Measurements from ENCODE around the gene KRT28. TPM values are rescaled to one million over a fixed set of nuclear protein-coding genes. Genes with fewer than 3 reads are reported as not detected.

KRT28 gene
- total and polyA plus RNA-seq, 11 donors, result not detected

- DNase-seq (no peak), ATAC-seq (no peak)
- intact Hi-C loops (cut with DNase I), result no loop called here
- WGBS, 4 donors, result 59 to 84% (median 81%) methylated on average over 5 of the region's 5 CpGs
- Histone ChIP-seq H3K9me3 (no peaks in the 10 kb centered on the region), H3K4me3 (no peak overlapping the region), H3K36me3 (no peaks in the 10 kb centered on the region), H3K27me3 (peaks cover 0 to 55% (median 17%) of the 10 kb centered on the region in 9 donors), H3K4me1 (no peaks in the 10 kb centered on the region), H3K27ac (no peak overlapping the region)
- no peak for TF ChIP-seq CTCF (IDR thresholded peaks at IDR 0.05)
- TF ChIP-seq POLR2A (IDR thresholded peaks at IDR 0.05), result no peak
These were observed 21.3 kb downstream of the KRT28 start for GRCh38 chr17:40778461-40778860.

GRCh38 chr17:40777971-40778370 is 21.8 kb downstream of the KRT28 start:
- intact Hi-C loops (cut with DNase I), result no loop called here
- Histone ChIP-seq H3K4me3 (no peak overlapping the region), H3K4me1 (no peaks in the 10 kb centered on the region), H3K27ac (no peak overlapping the region), H3K36me3 (no peaks in the 10 kb centered on the region), H3K27me3 (peaks cover 0 to 55% (median 17%) of the 10 kb centered on the region in 9 donors), H3K9me3 (no peaks in the 10 kb centered on the region)
- WGBS, 4 donors, result 89 to 96% (median 90%) methylated on average over 3 of the region's 3 CpGs
- no peak for TF ChIP-seq POLR2A (IDR thresholded peaks at IDR 0.05)
- no peak for DNase-seq
- ATAC-seq, result no peak

- WGBS, 4 donors, result 56 to 70% (median 62%) methylated on average over 7 of the region's 7 CpGs
- TF ChIP-seq CTCF (IDR thresholded peaks at IDR 0.05) (no peak), POLR2A (IDR thresholded peaks at IDR 0.05) (no peak)
- H3K4me1 ChIP-seq, result no peaks in the 10 kb centered on the region
- H3K36me3 ChIP-seq, result no peaks in the 10 kb centered on the region
- H3K27ac ChIP-seq, result no peak overlapping the region
- ATAC-seq (no peak), DNase-seq (no peak)
- H3K9me3 ChIP-seq, result no peaks in the 10 kb centered on the region
- H3K27me3 ChIP-seq, result peaks cover 0 to 58% (median 17%) of the 10 kb centered on the region in 9 donors
- intact Hi-C loops (cut with DNase I), result no loop called here
- H3K4me3 ChIP-seq, result no peak overlapping the region
These were observed 22.3 kb downstream of the KRT28 start for GRCh38 chr17:40777459-40777858.

GRCh38 chr17:40775945-40776344 is 23.8 kb downstream of the KRT28 start:
- H3K4me3 ChIP-seq, result no peak overlapping the region
- no peaks in the 10 kb centered on the region for H3K4me1 ChIP-seq
- H3K36me3 ChIP-seq, result no peaks in the 10 kb centered on the region
- TF ChIP-seq POLR2A (IDR thresholded peaks at IDR 0.05) (no peak), CTCF (IDR thresholded peaks at IDR 0.05) (no peak)
- ATAC-seq, result peak in 1 of 4 donors; percentile 47
- peaks cover 0 to 58% (median 17%) of the 10 kb centered on the region in 9 donors for H3K27me3 ChIP-seq
- no peak for DNase-seq
- H3K9me3 ChIP-seq, result no peaks in the 10 kb centered on the region
- intact Hi-C loops (cut with DNase I), result no loop called here
- no peak overlapping the region for H3K27ac ChIP-seq
- WGBS, 4 donors, result 56 to 82% (median 68%) methylated on average over 4 of the region's 4 CpGs

GRCh38 chr17:40772101-40772500 is 27.7 kb downstream of the KRT28 start, which contains the start of gene KRT26:
Gene KRT26, minus strand, starts transcription at chr17:40772201. Its CDS starts 88 bp downstream, at chr17:40772113.
- DNase-seq (no peak), ATAC-seq (no peak)
- Histone ChIP-seq H3K36me3 (no peaks in the 10 kb centered on the region), H3K4me1 (no peaks in the 10 kb centered on the region), H3K27ac (no peak within 1 kb of the TSS), H3K4me3 (no peak within 1 kb of the TSS), H3K27me3 (peaks cover 0 to 37% (median 3%) of the 10 kb centered on the region in 9 donors), H3K9me3 (no peaks in the 10 kb centered on the region)
- 85 to 93% (median 90%) methylated on average over 3 of the region's 3 CpGs for WGBS, 4 donors
- intact Hi-C loops (cut with DNase I), result no loop called here
- TF ChIP-seq POLR2A (IDR thresholded peaks at IDR 0.05) (no peak), CTCF (IDR thresholded peaks at IDR 0.05) (no peak)

All from heart left ventricle (tissue), 16 donors.